ENCODE measurements around the gene PHF13.
"Not testable (repeated sequence)": the region's sequence is repeated elsewhere in the genome, so short reads cannot be mapped to it uniquely, and the experiment has no call there.

The PHF13 gene

GRCh38 chr1:6637770-6638169, 24.2 kb downstream of the PHF13 start:
- DNase-seq = no peak
- intact Hi-C loops (cut with DNase I) = no loop called here

- intact Hi-C loops (cut with DNase I) = no loop called here
- DNase-seq = peak in 37 of 42 donors; percentile 19 to 78 (median 54)
Measured at GRCh38 chr1:6638226-6638625, 24.7 kb downstream of the PHF13 start.

GRCh38 chr1:6640867-6641266, 27.3 kb downstream of the PHF13 start:
- intact Hi-C loops (cut with DNase I) = loop anchor here (10.0 kb wide), 1 partner anchor 156 kb away; no protein-coding TSS in a partner anchor
- not testable (repeated sequence) for DNase-seq

- intact Hi-C loops (cut with DNase I) = loop anchor here (10.0 kb wide), 1 partner anchor 160 kb away; no protein-coding TSS in a partner anchor
- no peak for DNase-seq
Measured at GRCh38 chr1:6645018-6645417, 31.5 kb downstream of the PHF13 start.

- intact Hi-C loops (cut with DNase I) = loop anchor here (10.0 kb wide), 1 partner anchor 162 kb away; no protein-coding TSS in a partner anchor
- peak in 24 of 42 donors; percentile 13 to 73 (median 40) for DNase-seq
Measured at GRCh38 chr1:6646499-6647148, 33.1 kb downstream of the PHF13 start.

GRCh38 chr1:6648556-6648955, 35.0 kb downstream of the PHF13 start:
- DNase-seq = no peak
- intact Hi-C loops (cut with DNase I) = loop anchor here (10.0 kb wide), 1 partner anchor 164 kb away; no protein-coding TSS in a partner anchor

GRCh38 chr1:6651909-6652308, 38.4 kb downstream of the PHF13 start:
- intact Hi-C loops (cut with DNase I) = no loop called here
- DNase-seq = no peak

- intact Hi-C loops (cut with DNase I) = no loop called here
- DNase-seq = no peak
Measured at GRCh38 chr1:6652986-6653385, 39.5 kb downstream of the PHF13 start.

GRCh38 chr1:6653436-6654290, 40.1 kb downstream of the PHF13 start:
- DNase-seq = peak in 1 of 42 donors; percentile 29
- intact Hi-C loops (cut with DNase I) = no loop called here

GRCh38 chr1:6657138-6657537, 43.6 kb downstream of the PHF13 start:
- DNase-seq = no peak
- intact Hi-C loops (cut with DNase I) = no loop called here

GRCh38 chr1:6658359-6659060, 45.0 kb downstream of the PHF13 start:
- intact Hi-C loops (cut with DNase I) = no loop called here
- no peak for DNase-seq

- intact Hi-C loops (cut with DNase I) = no loop called here
- DNase-seq = no peak
Measured at GRCh38 chr1:6660415-6661049, 47.0 kb downstream of the PHF13 start.

- intact Hi-C loops (cut with DNase I); DNase-seq: not testable (repeated sequence)
Measured at GRCh38 chr1:6662468-6662867, 48.9 kb downstream of the PHF13 start.

GRCh38 chr1:6666696-6667095, 53.2 kb downstream of the PHF13 start:
- intact Hi-C loops (cut with DNase I) = no loop called here
- peak in 1 of 42 donors; percentile 9 for DNase-seq

- intact Hi-C loops (cut with DNase I) = no loop called here
- peak in 1 of 42 donors; percentile 13 for DNase-seq
Measured at GRCh38 chr1:6667139-6667538, 53.6 kb downstream of the PHF13 start.

- intact Hi-C loops (cut with DNase I) = no loop called here
- DNase-seq = no peak
Measured at GRCh38 chr1:6668503-6668902, 55.0 kb downstream of the PHF13 start.

- DNase-seq = no peak
- intact Hi-C loops (cut with DNase I) = no loop called here
Measured at GRCh38 chr1:6672558-6672957, 59.0 kb downstream of the PHF13 start.
